HepG2 (cell line): Measurements from ENCODE around the gene SSH3. TPM values are rescaled to one million over a fixed set of nuclear protein-coding genes. Genes with fewer than 3 reads are reported as not detected.

Experiments
- ARHGAP35 ChIP-seq: sonication (generic); formaldehyde crosslinking; IDR thresholded peaks from 2 replicates; pipeline ENCODE4 v1.9.0; 2022; ENCODE audit warnings: mild to moderate bottlenecking, inconsistent platforms, moderate library complexity, missing genetic modification reagents, borderline replicate concordance
- CERS6 ChIP-seq: sonication (generic); formaldehyde crosslinking; IDR thresholded peaks from 2 replicates; pipeline ENCODE4 v1.5.0; 2020; ENCODE audit warnings: missing genetic modification reagents
- HES4 ChIP-seq: sonication (generic); formaldehyde crosslinking; IDR thresholded peaks from 2 replicates; pipeline ENCODE4 v1.9.0; 2021; ENCODE audit warnings: mild to moderate bottlenecking, missing genetic modification reagents, borderline replicate concordance
- HOXA5 ChIP-seq: sonication (generic); formaldehyde crosslinking; IDR thresholded peaks from 2 replicates; pipeline ENCODE4 v1.4.0; 2020; ENCODE audit warnings: missing genetic modification reagents
- JUN ChIP-seq: sonication (generic); formaldehyde crosslinking; IDR thresholded peaks from 2 replicates; pipeline ENCODE4 v1.4.0; 2020; ENCODE audit warnings: mild to moderate bottlenecking, missing genetic modification reagents
- MLXIP ChIP-seq: sonication (generic); formaldehyde crosslinking; IDR thresholded peaks from 2 replicates; pipeline ENCODE4 v1.9.0; 2021; ENCODE audit warnings: missing genetic modification reagents, borderline replicate concordance
- NFE2L1 ChIP-seq: sonication (generic); formaldehyde crosslinking; IDR thresholded peaks from 2 replicates; pipeline ENCODE4 v1.4.0; 2020; ENCODE audit warnings: missing genetic modification reagents, mild to moderate bottlenecking, borderline replicate concordance
- POLR2AphosphoS5 ChIP-seq: IDR thresholded peaks from 2 replicates; pipeline ENCODE4 v1.6.1; 2012; ENCODE audit warnings: low read depth, low read length
- PPARG ChIP-seq: conservative IDR thresholded peaks from 2 replicates; pipeline ENCODE4 v1.6.1; 2016; ENCODE audit warnings: missing biosample characterization, missing genetic modification reagents
- SMC3 ChIP-seq: IDR thresholded peaks from 2 replicates; pipeline ENCODE4 v1.6.1; 2011; ENCODE audit warnings: low read length, improper control_type of control experiment
- SRY ChIP-seq: sonication (generic); formaldehyde crosslinking; IDR thresholded peaks from 2 replicates; pipeline ENCODE4 v1.8.0; 2022; ENCODE audit warnings: mild to moderate bottlenecking, missing genetic modification reagents
- ZFY ChIP-seq: sonication (generic); formaldehyde crosslinking; IDR thresholded peaks from 2 replicates; pipeline ENCODE4 v1.4.0; 2020; ENCODE audit warnings: missing genetic modification reagents
- ZMYM3 ChIP-seq: sonication (generic); formaldehyde crosslinking; IDR thresholded peaks from 2 replicates; pipeline ENCODE4 v1.5.1; 2020; ENCODE audit warnings: mild to moderate bottlenecking, missing genetic modification reagents
- ZNF331 ChIP-seq: sonication (generic); formaldehyde crosslinking; IDR thresholded peaks from 2 replicates; pipeline ENCODE4 v1.4.0; 2020; ENCODE audit warnings: missing genetic modification reagents
- ZNF333 ChIP-seq: sonication (generic); formaldehyde crosslinking; IDR thresholded peaks from 2 replicates; pipeline ENCODE4 v1.4.0; 2020; ENCODE audit warnings: mild to moderate bottlenecking, missing genetic modification reagents, borderline replicate concordance
- ZNF567 ChIP-seq: sonication (generic); formaldehyde crosslinking; IDR thresholded peaks from 2 replicates; pipeline ENCODE4 v1.8.1; 2023; ENCODE audit warnings: mild to moderate bottlenecking, missing genetic modification reagents, borderline replicate concordance
- ZNF670 ChIP-seq: sonication (generic); formaldehyde crosslinking; IDR thresholded peaks from 2 replicates; pipeline ENCODE4 v1.8.0; 2022; ENCODE audit warnings: mild to moderate bottlenecking, missing genetic modification reagents, borderline replicate concordance
- ZNF788 ChIP-seq: sonication (generic); formaldehyde crosslinking; IDR thresholded peaks from 2 replicates; pipeline ENCODE4 v1.5.0; 2020; ENCODE audit warnings: mild to moderate bottlenecking, missing genetic modification reagents, borderline replicate concordance
- ZNF879 ChIP-seq: sonication (generic); formaldehyde crosslinking; IDR thresholded peaks from 2 replicates; pipeline ENCODE4 v1.8.1; 2023; ENCODE audit warnings: missing genetic modification reagents
- polyA plus RNA-seq, 8 experiments: library from polyadenylated mRNA; depleted of rRNA in 3 of 8; stranded (reverse) in 7 of 8; unstranded in 1 of 8; fragments of >200 nt; fragmentation: Illumina TruSeq in 4 of 8; extraction: Trizol in 4 of 8; gene quantifications; 2 replicates each; pipeline versions ENCODE4 v1.2.1 to v1.2.3, GENCODE V29; 2011 to 2016; ENCODE audit warnings: low read depth in 4 of 8, missing spikeins in 1 of 8, mixed read lengths in 1 of 8; ENCODE audit not compliant: insufficient read depth in 1 of 8
- total RNA-seq, 5 experiments: library from RNA; depleted of rRNA; stranded (reverse); fragments of >200 nt; fragmentation: Illumina TruSeq; extraction: Trizol; gene quantifications; 2 replicates each; pipeline ENCODE4 v1.2.3, GENCODE V29; 2016; ENCODE audit warnings: low read depth in 1 of 5
- TF ChIP-seq, protein P1 (sequence below): sonication (generic); formaldehyde crosslinking; IDR thresholded peaks from 2 replicates; pipeline ENCODE4 v1.4.0; 2020; ENCODE audit warnings: missing genetic modification reagents

SSH3 gene
- total and polyA plus RNA-seq, 2 of the 13 experiments (the other 11 are each of a cell fraction or from before 2014, with no cell fraction given), result 12.4 to 18.8 TPM

- TF ChIP-seq ZNF670 (CRISPR knock-in tag) (0 out of 2 replicates have a peak, but pooled peaks have one; percentile 11), POLR2AphosphoS5 (peak; percentile 80), ZNF333 (CRISPR knock-in tag) (peak; percentile 85), MLXIP (CRISPR knock-in tag) (no peak), ZMYM3 (peak; percentile 57), ARHGAP35 (CRISPR knock-in tag) (no peak; the same call in 1 of the 2 replicates), ZNF567 (CRISPR knock-in tag) (no peak), HES4 (CRISPR knock-in tag) (peak; percentile 17; the same call in 1 of the 2 replicates), JUN (CRISPR knock-in tag) (0 out of 2 replicates have a peak, but pooled peaks have one; percentile 40), HOXA5 (no peak; the same call in 1 of the 2 replicates), NFE2L1 (0 out of 2 replicates have a peak, but pooled peaks have one; percentile 2), ZFY (CRISPR knock-in tag) (peak; percentile 83), ZNF788 (CRISPR knock-in tag) (peak; percentile 95), CERS6 (CRISPR knock-in tag) (no peak), SMC3 (peak; percentile 73; the same call in 1 of the 2 replicates), SRY (CRISPR knock-in tag) (peak; percentile 26; the same call in 1 of the 2 replicates), PPARG (0 out of 2 replicates have a peak, but pooled peaks have one; percentile 49), ZNF879 (CRISPR knock-in tag) (no peak), ZNF331 (peak; percentile 24)
- TF ChIP-seq, protein P1, sequence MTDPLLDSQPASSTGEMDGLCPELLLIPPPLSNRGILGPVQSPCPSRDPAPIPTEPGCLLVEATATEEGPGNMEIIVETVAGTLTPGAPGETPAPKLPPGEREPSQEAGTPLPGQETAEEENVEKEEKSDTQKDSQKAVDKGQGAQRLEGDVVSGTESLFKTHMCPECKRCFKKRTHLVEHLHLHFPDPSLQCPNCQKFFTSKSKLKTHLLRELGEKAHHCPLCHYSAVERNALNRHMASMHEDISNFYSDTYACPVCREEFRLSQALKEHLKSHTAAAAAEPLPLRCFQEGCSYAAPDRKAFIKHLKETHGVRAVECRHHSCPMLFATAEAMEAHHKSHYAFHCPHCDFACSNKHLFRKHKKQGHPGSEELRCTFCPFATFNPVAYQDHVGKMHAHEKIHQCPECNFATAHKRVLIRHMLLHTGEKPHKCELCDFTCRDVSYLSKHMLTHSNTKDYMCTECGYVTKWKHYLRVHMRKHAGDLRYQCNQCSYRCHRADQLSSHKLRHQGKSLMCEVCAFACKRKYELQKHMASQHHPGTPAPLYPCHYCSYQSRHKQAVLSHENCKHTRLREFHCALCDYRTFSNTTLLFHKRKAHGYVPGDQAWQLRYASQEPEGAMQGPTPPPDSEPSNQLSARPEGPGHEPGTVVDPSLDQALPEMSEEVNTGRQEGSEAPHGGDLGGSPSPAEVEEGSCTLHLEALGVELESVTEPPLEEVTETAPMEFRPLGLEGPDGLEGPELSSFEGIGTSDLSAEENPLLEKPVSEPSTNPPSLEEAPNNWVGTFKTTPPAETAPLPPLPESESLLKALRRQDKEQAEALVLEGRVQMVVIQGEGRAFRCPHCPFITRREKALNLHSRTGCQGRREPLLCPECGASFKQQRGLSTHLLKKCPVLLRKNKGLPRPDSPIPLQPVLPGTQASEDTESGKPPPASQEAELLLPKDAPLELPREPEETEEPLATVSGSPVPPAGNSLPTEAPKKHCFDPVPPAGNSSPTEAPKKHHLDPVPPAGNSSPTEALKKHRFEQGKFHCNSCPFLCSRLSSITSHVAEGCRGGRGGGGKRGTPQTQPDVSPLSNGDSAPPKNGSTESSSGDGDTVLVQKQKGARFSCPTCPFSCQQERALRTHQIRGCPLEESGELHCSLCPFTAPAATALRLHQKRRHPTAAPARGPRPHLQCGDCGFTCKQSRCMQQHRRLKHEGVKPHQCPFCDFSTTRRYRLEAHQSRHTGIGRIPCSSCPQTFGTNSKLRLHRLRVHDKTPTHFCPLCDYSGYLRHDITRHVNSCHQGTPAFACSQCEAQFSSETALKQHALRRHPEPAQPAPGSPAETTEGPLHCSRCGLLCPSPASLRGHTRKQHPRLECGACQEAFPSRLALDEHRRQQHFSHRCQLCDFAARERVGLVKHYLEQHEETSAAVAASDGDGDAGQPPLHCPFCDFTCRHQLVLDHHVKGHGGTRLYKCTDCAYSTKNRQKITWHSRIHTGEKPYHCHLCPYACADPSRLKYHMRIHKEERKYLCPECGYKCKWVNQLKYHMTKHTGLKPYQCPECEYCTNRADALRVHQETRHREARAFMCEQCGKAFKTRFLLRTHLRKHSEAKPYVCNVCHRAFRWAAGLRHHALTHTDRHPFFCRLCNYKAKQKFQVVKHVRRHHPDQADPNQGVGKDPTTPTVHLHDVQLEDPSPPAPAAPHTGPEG (CRISPR knock-in tag), result no peak
Measured at GRCh38 chr11:67317205-67317887, 14.0 kb downstream of the SSH3 start (continued).
